GM19025 (cell line): ENCODE results near the gene IER3.

Source experiments
- ATAC-seq: cut with Tn5 transposase; IDR thresholded peaks from one replicate; pipeline ENCODE4 v1.9.1; 2021; ENCODE audit warnings: mild to moderate bottlenecking, low read depth, moderate library complexity; ENCODE audit not compliant: unreplicated experiment

Gene IER3

GRCh38 chr6:30744054-30744805 is at the start of gene IER3:
Gene IER3, minus strand, starts transcription at chr6:30744547. Its CDS starts 29 bp downstream, at chr6:30744518.
- no peak for ATAC-seq

GRCh38 chr6:30793521-30794194 is 49.3 kb upstream of the IER3 start:
- ATAC-seq: no peak

GRCh38 chr6:30792786-30793185 is 48.4 kb upstream of the IER3 start:
- ATAC-seq: no peak

- ATAC-seq: no peak
Measured at GRCh38 chr6:30790724-30791383, 46.5 kb upstream of the IER3 start.

- no peak for ATAC-seq
Measured at GRCh38 chr6:30789606-30790005, 45.3 kb upstream of the IER3 start.

- ATAC-seq: no peak
Measured at GRCh38 chr6:30787954-30788353, 43.6 kb upstream of the IER3 start.

GRCh38 chr6:30782425-30783014 is 38.2 kb upstream of the IER3 start:
- ATAC-seq: no peak

- no peak for ATAC-seq
Measured at GRCh38 chr6:30781743-30782424, 37.5 kb upstream of the IER3 start.

GRCh38 chr6:30781395-30781742 is 37.0 kb upstream of the IER3 start:
- no peak for ATAC-seq

GRCh38 chr6:30780642-30780920 is 36.2 kb upstream of the IER3 start:
- ATAC-seq: no peak

GRCh38 chr6:30779850-30780641 is 35.7 kb upstream of the IER3 start:
- no peak for ATAC-seq

- ATAC-seq: no peak
Measured at GRCh38 chr6:30778001-30778635, 33.8 kb upstream of the IER3 start.

- no peak for ATAC-seq
Measured at GRCh38 chr6:30777155-30777485, 32.8 kb upstream of the IER3 start.

GRCh38 chr6:30776390-30777154 is 32.2 kb upstream of the IER3 start:
- ATAC-seq: no peak

- no peak for ATAC-seq
Measured at GRCh38 chr6:30775104-30775503, 30.8 kb upstream of the IER3 start.

- no peak for ATAC-seq
Measured at GRCh38 chr6:30774701-30775100, 30.4 kb upstream of the IER3 start.

- no peak for ATAC-seq
Measured at GRCh38 chr6:30770592-30770991, 26.2 kb upstream of the IER3 start.

- ATAC-seq: no peak
Measured at GRCh38 chr6:30769853-30770524, 25.6 kb upstream of the IER3 start.
